HEK293 (cell line): ENCODE results near the gene STRA8.

Experiments
- KLF16 ChIP-seq: fragments of 450-650 bp; formaldehyde crosslinking; IDR thresholded peaks from 2 replicates; pipeline ENCODE4 v1.5.1; 2017; ENCODE audit warnings: missing biosample characterization, missing genetic modification characterization
- TCF7L2 ChIP-seq: IDR thresholded peaks from 2 replicates; pipeline ENCODE4 v1.6.1; 2011; ENCODE audit warnings: low read depth, mild to moderate bottlenecking, inconsistent platforms, low read length, moderate library complexity, borderline replicate concordance
- ZBTB48 ChIP-seq: fragments of 450-650 bp; formaldehyde crosslinking; IDR thresholded peaks from 2 replicates; pipeline ENCODE4 v1.5.1; 2016; ENCODE audit warnings: missing biosample characterization, missing genetic modification characterization
- ZBTB7A ChIP-seq: fragments of 450-650 bp; formaldehyde crosslinking; IDR thresholded peaks from 2 replicates; pipeline ENCODE4 v1.5.1; 2016; ENCODE audit warnings: low read depth, missing biosample characterization, missing genetic modification characterization
- ZNF169 ChIP-seq: fragments of 450-650 bp; formaldehyde crosslinking; IDR thresholded peaks from 2 replicates; pipeline ENCODE4 v1.5.1; 2016; ENCODE audit warnings: missing biosample characterization, missing genetic modification characterization
- ZNF2 ChIP-seq: fragments of 450-650 bp; formaldehyde crosslinking; IDR thresholded peaks from 2 replicates; pipeline ENCODE4 v1.5.1; 2016; ENCODE audit warnings: missing biosample characterization, missing genetic modification characterization
- ZNF791 ChIP-seq: fragments of 450-650 bp; formaldehyde crosslinking; IDR thresholded peaks from 2 replicates; pipeline ENCODE4 v1.5.1; 2016; ENCODE audit warnings: missing biosample characterization, missing genetic modification characterization
- TF ChIP-seq, protein P1 (sequence below): fragments of 450-650 bp; formaldehyde crosslinking; IDR thresholded peaks from 2 replicates; pipeline ENCODE4 v1.5.1; 2016; ENCODE audit warnings: missing biosample characterization, missing genetic modification characterization
- TF ChIP-seq, protein P2 (sequence below): sonication (generic); formaldehyde crosslinking; IDR thresholded peaks from 2 replicates; pipeline ENCODE4 v1.8.1; 2022; ENCODE audit warnings: mild to moderate bottlenecking, moderate library complexity, missing genetic modification reagents
- TF ChIP-seq, protein P3 (sequence below): fragments of 450-650 bp; formaldehyde crosslinking; IDR thresholded peaks from 2 replicates; pipeline ENCODE4 v1.5.1; 2016; ENCODE audit warnings: missing biosample characterization, missing genetic modification characterization
- TF ChIP-seq, protein P4 (sequence below): fragments of 450-650 bp; formaldehyde crosslinking; IDR thresholded peaks from 2 replicates; pipeline ENCODE4 v1.5.1; 2016; ENCODE audit warnings: missing biosample characterization, missing genetic modification characterization
- TF ChIP-seq, protein P5 (sequence below): fragments of 450-650 bp; formaldehyde crosslinking; optimal IDR thresholded peaks from 2 replicates; pipeline ENCODE3; 2016; ENCODE audit warnings: missing biosample characterization, mild to moderate bottlenecking, missing genetic modification characterization

DNA sequence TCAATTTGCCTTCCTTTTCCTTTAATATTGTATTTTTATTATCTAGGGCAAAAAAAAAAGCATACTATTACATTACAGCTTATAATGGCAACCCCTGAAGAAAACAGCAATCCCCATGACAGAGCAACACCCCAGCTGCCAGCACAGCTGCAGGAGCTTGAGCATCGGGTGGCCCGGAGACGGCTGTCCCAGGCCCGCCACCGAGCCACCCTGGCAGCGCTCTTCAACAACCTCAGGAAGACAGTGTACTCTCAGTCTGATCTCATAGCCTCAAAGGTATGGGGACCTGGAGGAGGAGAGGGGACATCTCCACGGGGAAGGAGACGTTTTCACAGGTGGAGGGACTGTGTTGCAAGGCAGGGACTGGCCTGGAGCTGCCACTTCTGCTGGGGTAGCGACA is 6.8 kb downstream of the STRA8 start:
- TF ChIP-seq, protein P1, sequence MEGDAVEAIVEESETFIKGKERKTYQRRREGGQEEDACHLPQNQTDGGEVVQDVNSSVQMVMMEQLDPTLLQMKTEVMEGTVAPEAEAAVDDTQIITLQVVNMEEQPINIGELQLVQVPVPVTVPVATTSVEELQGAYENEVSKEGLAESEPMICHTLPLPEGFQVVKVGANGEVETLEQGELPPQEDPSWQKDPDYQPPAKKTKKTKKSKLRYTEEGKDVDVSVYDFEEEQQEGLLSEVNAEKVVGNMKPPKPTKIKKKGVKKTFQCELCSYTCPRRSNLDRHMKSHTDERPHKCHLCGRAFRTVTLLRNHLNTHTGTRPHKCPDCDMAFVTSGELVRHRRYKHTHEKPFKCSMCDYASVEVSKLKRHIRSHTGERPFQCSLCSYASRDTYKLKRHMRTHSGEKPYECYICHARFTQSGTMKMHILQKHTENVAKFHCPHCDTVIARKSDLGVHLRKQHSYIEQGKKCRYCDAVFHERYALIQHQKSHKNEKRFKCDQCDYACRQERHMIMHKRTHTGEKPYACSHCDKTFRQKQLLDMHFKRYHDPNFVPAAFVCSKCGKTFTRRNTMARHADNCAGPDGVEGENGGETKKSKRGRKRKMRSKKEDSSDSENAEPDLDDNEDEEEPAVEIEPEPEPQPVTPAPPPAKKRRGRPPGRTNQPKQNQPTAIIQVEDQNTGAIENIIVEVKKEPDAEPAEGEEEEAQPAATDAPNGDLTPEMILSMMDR (tag by site-specific recombination), result no peak
- TF ChIP-seq, protein P2, sequence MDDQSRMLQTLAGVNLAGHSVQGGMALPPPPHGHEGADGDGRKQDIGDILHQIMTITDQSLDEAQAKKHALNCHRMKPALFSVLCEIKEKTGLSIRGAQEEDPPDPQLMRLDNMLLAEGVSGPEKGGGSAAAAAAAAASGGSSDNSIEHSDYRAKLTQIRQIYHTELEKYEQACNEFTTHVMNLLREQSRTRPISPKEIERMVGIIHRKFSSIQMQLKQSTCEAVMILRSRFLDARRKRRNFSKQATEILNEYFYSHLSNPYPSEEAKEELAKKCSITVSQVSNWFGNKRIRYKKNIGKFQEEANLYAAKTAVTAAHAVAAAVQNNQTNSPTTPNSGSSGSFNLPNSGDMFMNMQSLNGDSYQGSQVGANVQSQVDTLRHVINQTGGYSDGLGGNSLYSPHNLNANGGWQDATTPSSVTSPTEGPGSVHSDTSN (CRISPR knock-in tag), result no peak
- TF ChIP-seq ZNF2 (tag by site-specific recombination) (no peak), ZNF791 (tag by site-specific recombination) (no peak), KLF16 (tag by site-specific recombination) (no peak), ZNF169 (tag by site-specific recombination) (no peak), TCF7L2 (no peak), ZBTB48 (tag by site-specific recombination) (no peak), ZBTB7A (tag by site-specific recombination) (no peak)
- TF ChIP-seq, protein P3, sequence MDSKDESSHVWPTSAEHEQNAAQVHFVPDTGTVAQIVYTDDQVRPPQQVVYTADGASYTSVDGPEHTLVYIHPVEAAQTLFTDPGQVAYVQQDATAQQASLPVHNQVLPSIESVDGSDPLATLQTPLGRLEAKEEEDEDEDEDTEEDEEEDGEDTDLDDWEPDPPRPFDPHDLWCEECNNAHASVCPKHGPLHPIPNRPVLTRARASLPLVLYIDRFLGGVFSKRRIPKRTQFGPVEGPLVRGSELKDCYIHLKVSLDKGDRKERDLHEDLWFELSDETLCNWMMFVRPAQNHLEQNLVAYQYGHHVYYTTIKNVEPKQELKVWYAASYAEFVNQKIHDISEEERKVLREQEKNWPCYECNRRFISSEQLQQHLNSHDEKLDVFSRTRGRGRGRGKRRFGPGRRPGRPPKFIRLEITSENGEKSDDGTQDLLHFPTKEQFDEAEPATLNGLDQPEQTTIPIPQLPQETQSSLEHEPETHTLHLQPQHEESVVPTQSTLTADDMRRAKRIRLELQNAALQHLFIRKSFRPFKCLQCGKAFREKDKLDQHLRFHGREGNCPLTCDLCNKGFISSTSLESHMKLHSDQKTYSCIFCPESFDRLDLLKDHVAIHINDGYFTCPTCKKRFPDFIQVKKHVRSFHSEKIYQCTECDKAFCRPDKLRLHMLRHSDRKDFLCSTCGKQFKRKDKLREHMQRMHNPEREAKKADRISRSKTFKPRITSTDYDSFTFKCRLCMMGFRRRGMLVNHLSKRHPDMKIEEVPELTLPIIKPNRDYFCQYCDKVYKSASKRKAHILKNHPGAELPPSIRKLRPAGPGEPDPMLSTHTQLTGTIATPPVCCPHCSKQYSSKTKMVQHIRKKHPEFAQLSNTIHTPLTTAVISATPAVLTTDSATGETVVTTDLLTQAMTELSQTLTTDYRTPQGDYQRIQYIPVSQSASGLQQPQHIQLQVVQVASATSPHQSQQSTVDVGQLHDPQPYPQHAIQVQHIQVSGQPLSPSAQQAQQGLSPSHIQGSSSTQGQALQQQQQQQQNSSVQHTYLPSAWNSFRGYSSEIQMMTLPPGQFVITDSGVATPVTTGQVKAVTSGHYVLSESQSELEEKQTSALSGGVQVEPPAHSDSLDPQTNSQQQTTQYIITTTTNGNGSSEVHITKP, result no peak
- TF ChIP-seq, protein P4, sequence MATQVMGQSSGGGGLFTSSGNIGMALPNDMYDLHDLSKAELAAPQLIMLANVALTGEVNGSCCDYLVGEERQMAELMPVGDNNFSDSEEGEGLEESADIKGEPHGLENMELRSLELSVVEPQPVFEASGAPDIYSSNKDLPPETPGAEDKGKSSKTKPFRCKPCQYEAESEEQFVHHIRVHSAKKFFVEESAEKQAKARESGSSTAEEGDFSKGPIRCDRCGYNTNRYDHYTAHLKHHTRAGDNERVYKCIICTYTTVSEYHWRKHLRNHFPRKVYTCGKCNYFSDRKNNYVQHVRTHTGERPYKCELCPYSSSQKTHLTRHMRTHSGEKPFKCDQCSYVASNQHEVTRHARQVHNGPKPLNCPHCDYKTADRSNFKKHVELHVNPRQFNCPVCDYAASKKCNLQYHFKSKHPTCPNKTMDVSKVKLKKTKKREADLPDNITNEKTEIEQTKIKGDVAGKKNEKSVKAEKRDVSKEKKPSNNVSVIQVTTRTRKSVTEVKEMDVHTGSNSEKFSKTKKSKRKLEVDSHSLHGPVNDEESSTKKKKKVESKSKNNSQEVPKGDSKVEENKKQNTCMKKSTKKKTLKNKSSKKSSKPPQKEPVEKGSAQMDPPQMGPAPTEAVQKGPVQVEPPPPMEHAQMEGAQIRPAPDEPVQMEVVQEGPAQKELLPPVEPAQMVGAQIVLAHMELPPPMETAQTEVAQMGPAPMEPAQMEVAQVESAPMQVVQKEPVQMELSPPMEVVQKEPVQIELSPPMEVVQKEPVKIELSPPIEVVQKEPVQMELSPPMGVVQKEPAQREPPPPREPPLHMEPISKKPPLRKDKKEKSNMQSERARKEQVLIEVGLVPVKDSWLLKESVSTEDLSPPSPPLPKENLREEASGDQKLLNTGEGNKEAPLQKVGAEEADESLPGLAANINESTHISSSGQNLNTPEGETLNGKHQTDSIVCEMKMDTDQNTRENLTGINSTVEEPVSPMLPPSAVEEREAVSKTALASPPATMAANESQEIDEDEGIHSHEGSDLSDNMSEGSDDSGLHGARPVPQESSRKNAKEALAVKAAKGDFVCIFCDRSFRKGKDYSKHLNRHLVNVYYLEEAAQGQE (tag by site-specific recombination), result no peak
- TF ChIP-seq, protein P5, sequence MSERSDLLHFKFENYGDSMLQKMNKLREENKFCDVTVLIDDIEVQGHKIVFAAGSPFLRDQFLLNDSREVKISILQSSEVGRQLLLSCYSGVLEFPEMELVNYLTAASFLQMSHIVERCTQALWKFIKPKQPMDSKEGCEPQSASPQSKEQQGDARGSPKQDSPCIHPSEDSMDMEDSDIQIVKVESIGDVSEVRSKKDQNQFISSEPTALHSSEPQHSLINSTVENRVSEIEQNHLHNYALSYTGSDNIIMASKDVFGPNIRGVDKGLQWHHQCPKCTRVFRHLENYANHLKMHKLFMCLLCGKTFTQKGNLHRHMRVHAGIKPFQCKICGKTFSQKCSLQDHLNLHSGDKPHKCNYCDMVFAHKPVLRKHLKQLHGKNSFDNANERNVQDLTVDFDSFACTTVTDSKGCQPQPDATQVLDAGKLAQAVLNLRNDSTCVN, result no peak
